K562 (cell line): ENCODE measurements around the gene PTPN18.

Experiments
- ARNT ChIP-seq, 2 experiments: fragments of 450-650 bp; IDR thresholded peaks; 2 replicates each; pipeline ENCODE4 v1.6.1; 2016; ENCODE audit warnings: mild to moderate bottlenecking in 1 of 2
- ATF7 ChIP-seq: fragments of 450-650 bp; IDR thresholded peaks from 2 replicates; pipeline ENCODE4 v1.7.1; 2014; ENCODE audit warnings: mild to moderate bottlenecking, moderate library complexity
- CTCF ChIP-seq, 3 experiments: IDR thresholded peaks in 2 of 3; conservative IDR thresholded peaks in 1 of 3; 2 replicates each; pipeline ENCODE4 v1.5.1; 2011 to 2012; ENCODE audit warnings: low read length in 3 of 3, mild to moderate bottlenecking in 3 of 3, control low read depth in 2 of 3, improper control_type of control experiment in 1 of 3, inconsistent platforms in 1 of 3, low read depth in 1 of 3, mixed read lengths in 1 of 3, moderate library complexity in 1 of 3; ENCODE audit not compliant: insufficient read depth in 2 of 3
- DNMT1 ChIP-seq: fragments of 450-650 bp; IDR thresholded peaks from 2 replicates; pipeline ENCODE4 v1.6.1; 2016; ENCODE audit warnings: antibody characterized with exemption, mild to moderate bottlenecking
- EZH2 ChIP-seq: IDR thresholded peaks from 2 replicates; pipeline ENCODE4 v1.6.1; 2012; ENCODE audit warnings: low read depth, mild to moderate bottlenecking, inconsistent platforms, low read length, borderline replicate concordance
- GABPB1 ChIP-seq: sonication (generic); formaldehyde crosslinking; IDR thresholded peaks from 2 replicates; pipeline ENCODE4 v1.8.0; 2022; ENCODE audit warnings: mild to moderate bottlenecking, missing genetic modification reagents
- RBM17 ChIP-seq: fragments of 200-400 bp; formaldehyde crosslinking; IDR thresholded peaks from 2 replicates; pipeline ENCODE4 v1.6.1; 2017; ENCODE audit warnings: low read depth, mild to moderate bottlenecking, low read length, borderline replicate concordance
- SRF ChIP-seq, 2 experiments: fragments of 250-450, 450-650 bp in 1 of 2; sonication (Bioruptor Pico) in 1 of 2; sonication (generic) in 1 of 2; formaldehyde crosslinking; IDR thresholded peaks; 2 replicates each; pipeline versions ENCODE4 v1.5.0 to v1.5.1; 2020 to 2022; ENCODE audit warnings: mild to moderate bottlenecking in 1 of 2, missing genetic modification reagents in 1 of 2
- TEAD4 ChIP-seq, 2 experiments: sonication (generic) in 1 of 2; formaldehyde crosslinking in 1 of 2; IDR thresholded peaks; 2 replicates each; pipeline versions ENCODE4 v1.6.1 to v1.8.0; 2012 to 2022; ENCODE audit warnings: borderline replicate concordance in 1 of 2, inconsistent platforms in 1 of 2, low read length in 1 of 2, mild to moderate bottlenecking in 1 of 2, missing genetic modification reagents in 1 of 2
- ZBTB8A ChIP-seq: fragments of 450-650 bp; IDR thresholded peaks from 2 replicates; pipeline ENCODE4 v1.6.1; 2018; ENCODE audit warnings: mild to moderate bottlenecking, moderate library complexity; ENCODE audit not compliant: partially characterized antibody
- ZNF121 ChIP-seq: sonication (generic); formaldehyde crosslinking; conservative IDR thresholded peaks from 2 replicates; pipeline ENCODE4 v1.8.0; 2022; ENCODE audit warnings: missing genetic modification reagents
- TF ChIP-seq, protein P1 (sequence below): fragments of 450-650 bp; IDR thresholded peaks from 2 replicates; pipeline ENCODE4 v1.6.1; 2016; ENCODE audit warnings: missing biosample characterization, missing genetic modification characterization

GRCh38 chr2:130368786-130369185 lies 12.9 kb downstream of the PTPN18 start:
- TF ChIP-seq ZBTB8A: no peak
- no peak for TF ChIP-seq RBM17
- TF ChIP-seq TEAD4 (IDR thresholded peaks at IDR 0.05; ENCODE audit: low read length): no peak
- TF ChIP-seq TEAD4 (CRISPR knock-in tag; IDR thresholded peaks at IDR 0.05; ENCODE audit: borderline replicate concordance): no peak
- no peak for TF ChIP-seq ARNT (IDR thresholded peaks at IDR 0.05)
- TF ChIP-seq, protein P1, sequence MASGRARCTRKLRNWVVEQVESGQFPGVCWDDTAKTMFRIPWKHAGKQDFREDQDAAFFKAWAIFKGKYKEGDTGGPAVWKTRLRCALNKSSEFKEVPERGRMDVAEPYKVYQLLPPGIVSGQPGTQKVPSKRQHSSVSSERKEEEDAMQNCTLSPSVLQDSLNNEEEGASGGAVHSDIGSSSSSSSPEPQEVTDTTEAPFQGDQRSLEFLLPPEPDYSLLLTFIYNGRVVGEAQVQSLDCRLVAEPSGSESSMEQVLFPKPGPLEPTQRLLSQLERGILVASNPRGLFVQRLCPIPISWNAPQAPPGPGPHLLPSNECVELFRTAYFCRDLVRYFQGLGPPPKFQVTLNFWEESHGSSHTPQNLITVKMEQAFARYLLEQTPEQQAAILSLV (tag): no peak
- TF ChIP-seq SRF (CRISPR knock-in tag; IDR thresholded peaks at IDR 0.05): no peak
- no peak for TF ChIP-seq EZH2
- TF ChIP-seq ZNF121: no peak
- TF ChIP-seq DNMT1: no peak
- TF ChIP-seq GABPB1: no peak
- TF ChIP-seq CTCF (IDR thresholded peaks at IDR 0.05 in 2 of 3, conservative IDR thresholded peaks at IDR 0.05 in 1 of 3; ENCODE audit: insufficient read depth in 2 of 3, low read depth in 1 of 3, low read length in 3 of 3): no peak
- no peak for TF ChIP-seq ATF7
